Peyer's patch (tissue), 4 donors: ENCODE measurements around the gene CNTN5.

Experiments used
- CTCF ChIP-seq, 6 experiments: fragments of 450-650 bp in 4 of 6; fragments of 200-600 bp in 2 of 6; sonication (generic) in 1 of 6; IDR thresholded peaks; one replicate each; pipeline ENCODE4 v1.5.1; 2017 to 2019; ENCODE audit warnings: antibody characterized with exemption in 6 of 6, mild to moderate bottlenecking in 3 of 6, moderate library complexity in 1 of 6
- POLR2A ChIP-seq, 2 donors: fragments of 450-650 bp; IDR thresholded peaks; one replicate each; pipeline ENCODE4 v1.5.1; 2017; ENCODE audit warnings: antibody characterized with exemption in 2 of 2, mild to moderate bottlenecking in 2 of 2, moderate library complexity in 2 of 2

- TF ChIP-seq POLR2A (IDR thresholded peaks at IDR 0.05) (no peak), CTCF (IDR thresholded peaks at IDR 0.05) (no peak)
These were observed 16.3 kb downstream of the CNTN5 start for GRCh38 chr11:99037057-99037456.
